ENCODE results near the gene FARP2.

Gene FARP2

DNA sequence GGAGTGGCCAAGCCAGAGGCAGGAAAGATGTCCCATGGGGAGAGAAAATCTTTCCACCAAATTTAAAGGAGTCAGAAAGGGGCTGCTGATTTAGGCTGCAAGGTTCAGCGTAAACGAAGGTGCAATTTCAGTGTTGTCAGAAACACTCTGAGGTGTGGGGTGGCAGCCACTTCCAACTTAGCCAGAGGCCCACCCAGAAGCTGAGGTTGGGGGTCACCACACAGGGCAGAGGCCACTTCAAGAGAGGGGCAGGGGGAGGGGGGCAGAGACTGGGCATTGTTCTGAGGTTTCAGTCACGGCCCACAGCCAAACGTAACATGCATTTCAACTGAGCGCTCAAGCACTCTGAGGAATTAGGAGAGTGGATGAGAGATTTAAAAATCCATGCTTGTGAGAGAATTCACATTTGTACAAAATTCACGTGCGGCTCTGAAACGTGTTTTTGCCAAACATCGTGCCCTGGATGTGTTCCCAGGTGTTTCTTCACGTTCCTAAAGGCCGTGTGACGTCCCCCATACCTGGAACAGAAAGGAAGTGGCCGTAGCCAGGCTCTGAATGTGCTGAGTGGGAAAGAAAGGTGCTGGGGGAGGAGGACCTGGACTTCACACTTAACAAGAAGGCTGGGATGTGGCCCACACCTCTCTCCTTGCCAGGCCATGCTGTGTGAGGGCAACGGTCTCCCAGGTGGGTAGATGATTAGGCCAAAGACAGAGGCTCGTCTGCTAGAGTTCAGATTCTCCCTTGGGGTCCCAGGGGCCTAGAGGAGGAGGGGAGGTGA is 182.9 kb downstream of the FARP2 start:
- H3K9me3 ChIP-seq (ENCODE audit: control insufficient read depth, insufficient read depth, low read depth, low read length), result no peaks in the 10 kb centered on the region
- no peak overlapping the region for H3K4me3 ChIP-seq (ENCODE audit: low read depth, low read length)
- ChIA-PET POLR2A (no interaction called here), CTCF (no interaction called here)
- no peak for TF ChIP-seq ZNF514 (tag by site-specific recombination; IDR thresholded peaks at IDR 0.05)
- TF ChIP-seq ZNF558 (tag by site-specific recombination; IDR thresholded peaks at IDR 0.05), result no peak
- no peak for TF ChIP-seq ZNF10 (tag by site-specific recombination; IDR thresholded peaks at IDR 0.05)
- no peak for TF ChIP-seq ZNF747 (tag by site-specific recombination; IDR thresholded peaks at IDR 0.05)
- TF ChIP-seq ZNF654 (tag by site-specific recombination; IDR thresholded peaks at IDR 0.05; ENCODE audit: low read depth), result no peak
- no peak for TF ChIP-seq ZNF391 (tag by site-specific recombination; IDR thresholded peaks at IDR 0.05; ENCODE audit: borderline replicate concordance, low read depth)
- no peak for TF ChIP-seq ZNF513 (tag by site-specific recombination; IDR thresholded peaks at IDR 0.05)
- no peak for TF ChIP-seq TRIM28 (IDR thresholded peaks at IDR 0.05; ENCODE audit: borderline replicate concordance, low read length)
- TF ChIP-seq ZNF501 (tag by site-specific recombination; IDR thresholded peaks at IDR 0.05), result no peak
- no peak for TF ChIP-seq ZNF549 (tag by site-specific recombination; IDR thresholded peaks at IDR 0.05)
- no peak for TF ChIP-seq KLF7 (tag by site-specific recombination; IDR thresholded peaks at IDR 0.05; ENCODE audit: borderline replicate concordance)
- no peak for TF ChIP-seq ZBTB8A (tag by site-specific recombination; IDR thresholded peaks at IDR 0.05)
- TF ChIP-seq ZNF544 (tag by site-specific recombination; IDR thresholded peaks at IDR 0.05), result no peak
- TF ChIP-seq GLIS1 (tag by site-specific recombination; IDR thresholded peaks at IDR 0.05), result no peak
- no peak for TF ChIP-seq ZNF2 (tag by site-specific recombination; IDR thresholded peaks at IDR 0.05)
- TF ChIP-seq ZNF302 (tag by site-specific recombination; IDR thresholded peaks at IDR 0.05; ENCODE audit: low read depth), result no peak
- no peak for TF ChIP-seq MYNN (tag by site-specific recombination; IDR thresholded peaks at IDR 0.05; ENCODE audit: borderline replicate concordance)
- no peaks in the 10 kb centered on the region for H3K36me3 ChIP-seq (ENCODE audit: control insufficient read depth in 2 of 2, insufficient read depth in 1 of 2, low read length in 2 of 2)
- no peak overlapping the region for H3K27ac ChIP-seq (ENCODE audit: extremely low read depth, low read depth, low read length)
- H3K4me1 ChIP-seq (ENCODE audit: control insufficient read depth, insufficient read depth, low read length), result no peaks in the 10 kb centered on the region; the same call in 1 of the 2 replicates

- no peaks in the 10 kb centered on the region for H3K36me3 ChIP-seq (ENCODE audit: control insufficient read depth in 2 of 2, insufficient read depth in 1 of 2, low read length in 2 of 2)
- H3K27ac ChIP-seq (ENCODE audit: extremely low read depth, low read depth, low read length), result no peak overlapping the region
- no peak for TF ChIP-seq TCF7L2 (IDR thresholded peaks at IDR 0.05; ENCODE audit: borderline replicate concordance, low read depth, low read length)
- peak; percentile 81 for TF ChIP-seq GLIS1 (tag by site-specific recombination; IDR thresholded peaks at IDR 0.05)
- TF ChIP-seq ZBTB7A (tag by site-specific recombination; IDR thresholded peaks at IDR 0.05; ENCODE audit: low read depth), result no peak
- H3K9me3 ChIP-seq (ENCODE audit: control insufficient read depth, insufficient read depth, low read depth, low read length), result no peaks in the 10 kb centered on the region
- H3K4me3 ChIP-seq (ENCODE audit: low read depth, low read length), result no peak overlapping the region
- H3K4me1 ChIP-seq (ENCODE audit: control insufficient read depth, insufficient read depth, low read length), result no peaks in the 10 kb centered on the region; the same call in 1 of the 2 replicates
- ChIA-PET CTCF (no interaction called here), POLR2A (no interaction called here)
These were observed 183.7 kb downstream of the FARP2 start for GRCh38 chr2:241539616-241540374.

DNA sequence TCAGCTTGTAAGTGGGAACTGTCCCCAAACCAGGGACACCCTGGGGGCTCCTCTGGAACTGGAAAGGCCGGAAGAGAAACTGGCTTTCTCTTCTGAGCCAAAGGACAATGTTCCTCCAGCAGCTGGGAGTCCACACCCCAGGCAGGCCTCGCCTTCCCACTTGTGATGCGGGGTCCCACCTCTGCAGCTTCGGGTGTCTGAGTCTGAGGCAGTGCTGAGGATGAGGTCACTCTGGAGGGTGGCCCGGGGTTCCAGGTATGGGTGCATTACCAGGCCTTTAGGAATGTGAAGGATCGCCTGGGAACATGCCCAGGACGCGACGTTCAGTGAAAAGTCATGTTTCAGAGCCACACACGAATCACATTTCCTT is 184.3 kb downstream of the FARP2 start:
- no peak for TF ChIP-seq ZNF544 (tag by site-specific recombination; IDR thresholded peaks at IDR 0.05)
- TF ChIP-seq KLF1 (tag by site-specific recombination; IDR thresholded peaks at IDR 0.05), result peak; percentile 38; the same call in 1 of the 2 replicates
- H3K27ac ChIP-seq (ENCODE audit: extremely low read depth, low read depth, low read length), result no peak overlapping the region
- no peaks in the 10 kb centered on the region for H3K36me3 ChIP-seq (ENCODE audit: control insufficient read depth in 2 of 2, insufficient read depth in 1 of 2, low read length in 2 of 2)
- no peaks in the 10 kb centered on the region for H3K9me3 ChIP-seq (ENCODE audit: control insufficient read depth, insufficient read depth, low read depth, low read length)
- POLR2A ChIA-PET, result no interaction called here
- no peaks in the 10 kb centered on the region; the same call in 1 of the 2 replicates for H3K4me1 ChIP-seq (ENCODE audit: control insufficient read depth, insufficient read depth, low read length)
- CTCF ChIA-PET, result no interaction called here
- H3K4me3 ChIP-seq (ENCODE audit: low read depth, low read length), result no peak overlapping the region

Data from HEK293 (cell line).